ENCODE data around the gene ODAD3.
"Not testable (repeated sequence)": the region's sequence is repeated elsewhere in the genome, so short reads cannot be mapped to it uniquely, and the experiment has no call there.

The ODAD3 gene

DNA sequence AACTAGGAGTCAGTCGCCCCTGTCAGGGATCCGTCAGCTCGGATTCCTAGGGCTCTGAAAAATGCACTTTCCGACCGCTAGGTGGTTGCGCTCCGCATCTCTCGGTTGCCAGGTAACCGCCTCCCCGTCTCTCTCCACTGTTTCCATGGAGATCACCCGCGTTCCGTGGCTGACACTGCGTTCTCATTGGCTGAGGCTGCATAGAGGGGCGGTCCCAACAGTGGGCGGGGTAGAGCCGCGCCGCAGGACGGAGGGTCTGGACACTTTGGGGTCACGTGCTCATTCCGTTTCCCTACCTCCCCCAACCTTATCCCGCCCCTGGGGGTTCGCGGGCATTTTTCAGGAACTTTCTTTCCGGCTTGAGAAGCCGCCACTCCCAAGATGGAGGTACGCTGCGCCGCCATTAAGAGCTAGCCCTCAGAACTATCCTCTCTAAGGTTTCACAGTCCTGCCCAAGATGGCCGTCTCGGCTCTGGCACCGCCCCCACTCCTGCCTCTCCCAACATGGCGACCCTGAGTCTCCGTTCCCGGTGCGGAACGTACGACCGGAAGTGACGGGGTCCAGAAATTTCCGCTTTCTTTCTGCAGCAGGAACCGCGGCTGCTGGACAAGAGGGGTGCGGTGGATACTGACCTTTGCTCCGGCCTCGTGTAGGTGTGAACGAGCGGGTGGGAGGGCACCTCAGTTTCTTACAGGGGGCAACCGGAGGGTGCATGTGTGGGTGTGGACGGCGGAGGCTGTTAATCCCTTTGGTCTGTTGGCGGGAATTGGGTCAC is at the start of gene ODAD3, which contains the start of gene PRKCSH:
TSS of gene ODAD3 (minus strand) at position 65 of the 776 bp plus-strand sequence. CDS start 105 bp downstream, outside the sequence.
TSS of gene PRKCSH (plus strand) at position 579 of the 776 bp plus-strand sequence. CDS start 483 bp downstream, outside the sequence.
- ATAC-seq (replicated peaks) (peak; percentile 93 to 94), DNase-seq (peak; percentile 100)
- Mint-ChIP-seq H3K9me3 (no peaks in the 10 kb centered on the region), H3K4me3 (peak within 1 kb of the TSS; percentile 99), H3K4me1 (peaks cover 19 to 36% of the 10 kb centered on the region in 2 donors), H3K27ac (peak within 1 kb of the TSS; percentile 99), H3K27me3 (no peaks in the 10 kb centered on the region), H3K36me3 (peaks cover 28 to 32% of the 10 kb centered on the region in 2 donors)

DNA sequence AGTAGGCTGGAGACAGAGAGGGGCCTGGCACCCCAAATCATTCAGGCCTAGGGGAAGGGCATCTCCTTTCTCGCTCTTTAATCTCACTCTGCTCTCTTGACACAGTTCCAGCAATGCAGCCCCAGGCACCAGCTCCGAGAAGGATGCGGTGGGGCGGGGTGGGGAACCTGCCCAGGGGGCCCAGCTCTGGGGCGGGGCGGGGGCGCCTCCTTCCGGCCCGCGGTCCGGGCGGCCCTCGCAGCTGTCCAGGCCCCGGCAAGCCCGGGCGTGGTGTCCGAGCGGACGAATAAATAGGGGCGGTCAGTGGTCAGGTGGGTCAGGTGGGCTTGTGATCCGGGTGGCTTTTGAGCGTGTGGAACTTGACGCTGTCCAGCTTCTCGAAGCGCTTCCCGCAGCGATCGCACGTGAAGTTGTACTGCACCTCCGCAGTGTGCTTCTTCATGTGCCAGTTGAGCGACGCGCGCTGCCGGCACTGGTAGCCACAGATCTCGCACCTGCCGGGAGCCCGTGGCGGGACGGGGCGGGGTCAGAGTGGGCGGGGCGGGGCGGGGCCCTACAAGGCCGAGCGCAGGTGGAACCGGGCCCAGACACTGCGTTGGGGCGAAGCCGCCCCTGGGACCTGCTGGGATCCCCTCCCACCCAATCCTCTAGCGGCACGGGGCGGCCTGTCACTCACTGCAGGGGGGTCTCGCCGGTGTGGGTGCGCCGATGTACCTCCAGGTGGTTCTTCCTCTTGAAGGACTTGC is 48.6 kb upstream of the ODAD3 start:
- Mint-ChIP-seq H3K27ac (peak overlapping the region; percentile 51), H3K27me3 (peaks cover 31 to 37% of the 10 kb centered on the region in 2 donors), H3K9me3 (peaks cover 0 to 1% of the 10 kb centered on the region in 2 donors), H3K4me3 (no peak overlapping the region), H3K4me1 (peaks cover 18 to 30% of the 10 kb centered on the region in 2 donors), H3K36me3 (peaks cover 28 to 29% of the 10 kb centered on the region in 2 donors)
- DNase-seq = no peak
- no peak for ATAC-seq (replicated peaks)

DNA sequence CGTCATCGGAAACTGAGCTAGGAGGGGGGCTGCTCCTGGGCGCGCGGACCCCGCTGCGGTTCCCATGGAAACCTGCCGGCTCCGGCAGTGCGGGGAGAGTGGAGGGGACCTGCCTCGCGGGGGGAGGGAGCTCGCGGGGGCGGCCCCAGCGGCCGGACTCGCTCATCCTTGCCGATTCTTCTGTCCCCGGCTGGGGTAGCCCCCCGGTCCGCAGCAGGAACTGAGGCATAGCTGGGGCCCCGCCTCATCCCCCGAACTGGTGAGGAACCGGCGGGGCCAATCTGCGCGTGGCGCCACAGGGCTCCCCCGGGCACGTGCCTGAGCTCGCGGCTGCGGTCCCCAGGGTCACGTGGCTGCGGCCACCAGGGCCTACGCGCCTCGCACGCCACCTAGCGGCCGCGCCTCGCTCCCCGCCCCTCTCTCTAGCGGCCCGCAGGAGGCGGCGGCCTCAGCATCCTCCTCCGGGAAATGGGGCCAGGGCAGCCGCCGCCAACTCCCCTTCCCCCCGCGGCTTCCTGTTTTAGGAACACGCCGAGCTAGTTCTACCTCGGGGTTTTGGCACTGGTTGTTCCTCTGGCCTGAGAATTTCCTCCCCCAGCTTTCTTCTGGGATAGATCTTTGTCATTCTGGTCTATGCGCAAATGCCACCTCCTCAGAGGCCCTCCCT is 47.6 kb upstream of the ODAD3 start:
- DNase-seq (peak; percentile 83), ATAC-seq (replicated peaks) (peak; percentile 83 to 89)
- Mint-ChIP-seq H3K27me3 (peaks cover 34 to 47% of the 10 kb centered on the region in 2 donors), H3K4me1 (peaks cover 19 to 34% of the 10 kb centered on the region in 2 donors), H3K27ac (peak overlapping the region; percentile 91), H3K4me3 (peak overlapping the region; percentile 82 to 84), H3K9me3 (peaks cover 0 to 1% of the 10 kb centered on the region in 2 donors), H3K36me3 (peaks cover 25 to 26% of the 10 kb centered on the region in 2 donors)

DNA sequence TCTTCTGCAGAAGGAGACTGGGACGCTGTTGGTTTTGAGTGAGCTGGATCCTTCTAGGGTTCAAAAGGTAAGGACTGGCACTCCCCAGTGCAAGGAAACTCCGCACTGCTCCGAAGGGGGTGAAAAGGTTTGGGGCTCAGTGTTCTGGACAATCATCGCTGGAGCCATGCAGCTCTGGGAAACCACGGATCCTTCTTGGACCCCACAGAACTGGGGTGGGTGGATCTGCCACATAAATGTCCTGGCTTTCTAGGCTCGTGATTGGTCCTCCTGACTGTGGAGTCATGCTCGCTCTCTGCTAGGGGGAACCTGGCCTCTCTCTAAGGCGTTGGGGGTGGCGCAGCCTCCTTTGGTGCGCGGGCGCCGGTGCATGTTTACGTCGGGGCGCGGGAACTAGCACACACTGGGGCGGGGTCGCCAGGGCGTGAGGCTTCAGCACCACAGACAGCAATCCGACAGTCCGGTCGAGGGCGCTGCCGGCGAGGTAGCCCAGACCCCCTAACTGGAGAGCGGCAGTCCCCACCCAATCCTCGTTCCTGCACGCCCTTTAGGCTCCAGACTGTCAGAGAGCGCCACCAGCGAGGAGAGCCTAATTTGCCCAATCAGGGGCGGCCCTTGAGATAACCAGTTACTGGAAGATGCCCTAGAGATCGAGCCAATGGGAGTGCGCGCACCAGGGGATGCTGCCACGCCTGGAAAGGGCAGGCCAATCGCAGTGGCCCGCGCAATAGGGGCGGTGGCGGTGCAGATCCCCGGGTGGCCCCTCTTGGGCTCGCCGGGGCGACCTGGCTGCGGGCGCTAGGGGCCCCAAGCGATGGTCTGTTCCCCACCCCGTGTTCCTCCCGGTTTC is 46.8 kb upstream of the ODAD3 start:
- DNase-seq (peak; percentile 71), ATAC-seq (replicated peaks) (peak; percentile 84 to 86)
- Mint-ChIP-seq H3K4me1 (peaks cover 19 to 34% of the 10 kb centered on the region in 2 donors), H3K36me3 (peaks cover 18 to 20% of the 10 kb centered on the region in 2 donors), H3K4me3 (peak overlapping the region; percentile 82 to 84), H3K27ac (peak overlapping the region; percentile 91), H3K9me3 (peaks cover 0 to 1% of the 10 kb centered on the region in 2 donors), H3K27me3 (peaks cover 34 to 54% of the 10 kb centered on the region in 2 donors)

DNA sequence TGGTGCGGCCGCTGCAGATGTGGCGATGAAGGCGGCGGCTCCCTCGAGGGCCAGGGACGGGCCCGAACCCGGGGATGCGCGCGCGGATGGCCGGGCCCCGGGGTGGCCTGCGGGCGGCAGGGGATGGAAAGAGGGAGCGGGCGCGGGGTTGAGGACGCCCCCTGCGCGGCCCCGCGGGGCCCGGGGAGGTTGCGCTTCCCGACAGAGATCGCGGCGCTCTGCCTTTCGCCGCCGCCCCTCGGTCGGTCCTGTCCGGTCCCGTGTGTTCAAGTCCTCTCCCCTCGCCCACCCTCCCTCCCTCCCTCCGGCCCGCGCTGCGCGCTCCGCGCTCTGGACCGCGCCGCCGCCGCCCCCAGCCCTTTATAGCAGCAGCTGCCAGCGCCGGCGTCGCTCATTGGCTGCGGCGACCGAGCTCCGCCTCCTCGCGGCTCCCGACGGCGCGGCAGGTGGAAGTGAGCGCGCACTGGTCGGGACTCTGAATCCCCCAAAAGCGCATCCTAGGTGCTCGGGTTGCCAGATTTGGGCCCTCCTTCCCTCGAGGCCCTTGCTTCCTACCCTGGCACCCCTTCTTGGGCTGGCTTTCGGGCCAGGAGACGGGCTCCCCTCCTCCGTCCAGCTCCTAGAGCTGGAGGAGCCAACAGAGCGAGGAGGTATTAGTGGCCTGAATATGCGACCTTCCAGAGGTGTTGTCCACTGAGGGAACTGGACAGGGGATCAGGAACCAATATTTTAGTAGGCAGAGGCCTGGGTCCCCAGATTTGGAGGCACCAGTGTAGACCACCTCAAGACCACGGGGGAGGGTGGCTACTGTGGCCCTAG is 46.0 kb upstream of the ODAD3 start, which contains the start of gene ELAVL3:
TSS of gene ELAVL3 (minus strand) at position 332 of the 819 bp plus-strand sequence. CDS start 438 bp downstream, outside the sequence.
- peaks cover 34 to 60% of the 10 kb centered on the region in 2 donors for H3K27me3 Mint-ChIP-seq
- peak within 1 kb of the TSS; percentile 71 for H3K27ac Mint-ChIP-seq
- no peak for DNase-seq
- H3K36me3 Mint-ChIP-seq = peaks cover 17 to 18% of the 10 kb centered on the region in 2 donors
- peaks cover 0 to 1% of the 10 kb centered on the region in 2 donors for H3K9me3 Mint-ChIP-seq
- peak within 1 kb of the TSS; percentile 82 to 84 for H3K4me3 Mint-ChIP-seq
- ATAC-seq (replicated peaks) = no peak
- H3K4me1 Mint-ChIP-seq = peaks cover 19 to 34% of the 10 kb centered on the region in 2 donors

DNA sequence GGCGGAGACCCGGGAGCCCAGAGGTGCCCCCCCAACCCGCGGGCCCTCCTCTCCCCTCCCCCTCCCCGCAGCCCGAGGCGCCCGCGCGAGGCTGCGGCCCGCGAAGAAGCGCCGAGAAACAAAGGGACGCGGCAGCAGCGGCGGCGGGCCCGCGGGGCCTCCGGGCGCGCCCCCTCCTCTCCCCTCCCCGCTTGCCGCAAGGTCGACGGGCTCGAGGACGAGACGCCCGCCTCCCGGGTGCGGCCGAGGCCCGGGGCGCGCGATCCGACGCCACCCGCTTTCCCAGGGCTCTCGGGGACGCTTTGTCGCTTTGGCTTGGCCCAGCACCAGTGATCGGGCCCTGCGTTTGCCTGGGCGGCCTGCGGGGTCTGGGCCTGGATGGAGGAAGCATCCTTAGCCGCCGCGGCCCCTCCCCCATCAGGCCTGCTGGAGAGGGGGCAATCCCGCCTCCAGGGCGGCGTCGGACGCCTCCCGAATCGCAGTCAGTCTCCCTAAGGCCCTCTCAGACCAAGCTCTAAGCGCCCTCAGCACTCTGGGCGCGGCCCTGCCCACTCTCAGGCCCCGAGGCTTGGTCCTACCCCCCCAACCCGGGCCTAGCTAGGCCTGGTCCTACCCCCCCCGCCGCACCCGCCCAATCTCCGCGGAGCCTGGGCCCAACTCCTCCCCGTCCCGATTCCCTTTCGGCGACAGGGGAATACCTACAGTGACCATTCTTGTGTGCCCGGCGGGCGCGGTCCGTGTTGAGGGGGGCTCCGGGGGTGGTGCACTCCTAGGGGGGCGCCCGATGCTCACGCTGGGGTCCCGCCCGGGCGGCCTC is 45.2 kb upstream of the ODAD3 start:
- H3K36me3 Mint-ChIP-seq = peaks cover 10 to 15% of the 10 kb centered on the region in 2 donors
- no peak overlapping the region for H3K4me3 Mint-ChIP-seq
- ATAC-seq (replicated peaks) (no peak), DNase-seq (no peak)
- H3K27me3 Mint-ChIP-seq = peaks cover 31 to 62% of the 10 kb centered on the region in 2 donors
- H3K9me3 Mint-ChIP-seq = peaks cover 0 to 1% of the 10 kb centered on the region in 2 donors
- no peak overlapping the region for H3K27ac Mint-ChIP-seq
- peaks cover 19 to 34% of the 10 kb centered on the region in 2 donors for H3K4me1 Mint-ChIP-seq

DNA sequence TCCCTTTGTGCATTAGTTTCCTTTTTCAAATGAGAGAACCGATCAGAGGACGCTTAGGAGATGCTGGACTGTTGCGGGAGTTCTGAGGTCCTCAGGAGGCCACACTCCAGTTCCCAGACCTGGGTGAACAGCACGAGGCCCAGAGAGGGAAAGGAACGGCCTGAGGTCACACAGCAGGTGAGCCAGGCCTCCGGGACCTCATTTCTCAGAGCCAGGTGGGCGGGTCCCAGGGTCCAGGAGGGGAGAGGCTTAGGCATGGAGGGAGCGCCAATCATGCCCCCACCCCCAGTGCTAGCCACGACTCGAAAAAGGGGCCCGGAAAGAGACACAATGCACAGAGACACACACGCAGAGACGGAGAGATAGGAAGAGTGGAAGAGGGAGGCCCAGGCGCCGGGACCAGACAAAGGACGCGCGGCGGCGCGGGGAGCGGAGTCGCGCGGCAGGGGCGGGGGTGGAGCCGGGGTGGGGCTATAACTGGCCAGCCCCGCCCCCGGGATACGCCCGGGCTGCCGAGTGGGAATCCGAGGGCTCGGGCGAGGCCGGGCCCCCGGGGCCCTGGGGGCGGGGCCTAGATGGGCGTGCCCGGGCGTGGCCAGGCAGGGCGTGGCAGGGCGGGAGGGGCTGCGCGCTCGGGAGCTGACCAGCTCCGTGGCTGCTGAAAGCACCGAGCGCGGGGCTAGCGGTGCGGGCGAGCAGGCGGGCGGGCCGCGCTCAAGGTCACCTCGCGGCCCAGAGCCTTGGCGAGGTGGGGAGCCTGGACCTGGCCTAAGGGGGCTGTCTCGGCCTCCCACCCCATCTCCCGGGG is 44.4 kb upstream of the ODAD3 start:
- H3K27me3 Mint-ChIP-seq = peaks cover 30 to 62% of the 10 kb centered on the region in 2 donors
- H3K9me3 Mint-ChIP-seq = peaks cover 0 to 1% of the 10 kb centered on the region in 2 donors
- H3K4me3 Mint-ChIP-seq = peak overlapping the region; percentile 39 to 43
- peaks cover 19 to 34% of the 10 kb centered on the region in 2 donors for H3K4me1 Mint-ChIP-seq
- H3K36me3 Mint-ChIP-seq = peaks cover 4 to 11% of the 10 kb centered on the region in 2 donors
- no peak overlapping the region for H3K27ac Mint-ChIP-seq
- DNase-seq (no peak), ATAC-seq (replicated peaks) (no peak)

DNA sequence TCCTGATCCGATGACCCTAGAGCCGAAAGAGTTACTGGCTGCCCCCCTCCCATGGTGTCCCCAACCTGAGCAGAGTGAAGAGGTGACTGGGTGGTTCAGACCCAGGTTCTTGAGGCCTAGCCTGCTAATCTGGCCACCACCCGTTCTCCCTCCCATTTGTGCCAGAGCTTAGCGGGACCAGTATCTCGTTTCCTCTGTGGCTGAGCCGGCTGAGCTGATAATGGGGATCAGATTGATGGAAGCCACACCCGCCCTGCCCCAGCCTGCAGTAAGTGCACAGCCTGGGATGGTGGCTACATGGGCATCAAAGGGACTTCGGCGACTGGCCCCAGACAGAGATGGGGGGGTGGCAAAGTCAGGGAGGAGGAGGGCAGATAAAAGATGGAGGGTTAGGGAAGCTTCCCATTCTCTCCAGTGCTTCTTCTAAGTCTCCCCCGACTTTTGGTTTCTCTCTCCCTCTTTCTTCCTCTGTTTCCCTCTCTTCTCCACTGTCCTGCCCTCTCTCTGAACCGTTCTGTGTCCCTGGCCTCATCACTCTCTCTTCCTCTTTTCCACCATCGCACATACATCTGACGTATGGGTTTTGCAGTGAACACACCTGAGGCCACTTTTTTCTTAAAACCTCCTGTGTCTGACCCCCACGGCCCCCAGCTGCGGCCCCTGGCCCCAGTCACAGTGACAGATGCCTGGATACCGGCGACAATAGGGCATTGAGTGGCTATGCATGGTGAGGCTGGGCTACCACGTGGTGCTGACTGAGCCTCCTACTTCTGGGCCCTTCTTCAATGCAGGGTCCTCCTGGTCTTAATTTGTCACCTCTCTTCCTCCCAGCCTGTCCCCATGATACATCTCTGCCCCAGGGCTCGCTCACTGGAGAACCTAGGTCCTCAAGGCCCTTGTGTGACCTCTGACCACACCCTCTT is 43.5 kb upstream of the ODAD3 start:
- Mint-ChIP-seq H3K9me3 (peaks cover 0 to 1% of the 10 kb centered on the region in 2 donors), H3K4me3 (no peak overlapping the region), H3K27ac (no peak overlapping the region), H3K36me3 (peaks cover 0 to 7% of the 10 kb centered on the region in 2 donors), H3K27me3 (peaks cover 30 to 62% of the 10 kb centered on the region in 2 donors), H3K4me1 (peaks cover 19 to 34% of the 10 kb centered on the region in 2 donors)
- no peak for DNase-seq
- ATAC-seq (replicated peaks) = no peak

DNA sequence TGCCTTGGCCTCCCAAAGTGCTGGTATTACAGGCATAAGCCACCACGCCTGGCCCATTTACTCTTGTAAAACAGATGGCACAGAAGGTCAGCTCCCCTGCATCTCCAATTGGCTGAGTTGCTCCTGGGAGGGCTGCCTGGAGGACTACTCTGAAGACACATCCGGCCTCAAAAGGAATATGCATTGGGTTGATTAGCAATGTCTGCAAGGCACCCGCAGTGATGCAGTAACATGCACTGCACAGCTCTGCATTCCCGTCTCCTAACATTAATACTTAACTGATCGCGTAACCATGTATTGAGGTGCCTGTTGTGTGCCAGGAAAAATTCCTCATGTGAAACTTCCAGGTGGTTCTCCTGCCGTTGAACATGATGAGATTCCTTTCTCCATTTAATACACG is 40.9 kb upstream of the ODAD3 start:
- H3K27ac Mint-ChIP-seq = no peak overlapping the region
- H3K4me1 Mint-ChIP-seq = peaks cover 8 to 12% of the 10 kb centered on the region in 2 donors
- no peaks in the 10 kb centered on the region for H3K9me3 Mint-ChIP-seq
- H3K36me3 Mint-ChIP-seq = peaks cover 0 to 3% of the 10 kb centered on the region in 2 donors
- peaks cover 16 to 53% of the 10 kb centered on the region in 2 donors for H3K27me3 Mint-ChIP-seq
- ATAC-seq (replicated peaks) (no peak), DNase-seq (no peak)
- H3K4me3 Mint-ChIP-seq = no peak overlapping the region

DNA sequence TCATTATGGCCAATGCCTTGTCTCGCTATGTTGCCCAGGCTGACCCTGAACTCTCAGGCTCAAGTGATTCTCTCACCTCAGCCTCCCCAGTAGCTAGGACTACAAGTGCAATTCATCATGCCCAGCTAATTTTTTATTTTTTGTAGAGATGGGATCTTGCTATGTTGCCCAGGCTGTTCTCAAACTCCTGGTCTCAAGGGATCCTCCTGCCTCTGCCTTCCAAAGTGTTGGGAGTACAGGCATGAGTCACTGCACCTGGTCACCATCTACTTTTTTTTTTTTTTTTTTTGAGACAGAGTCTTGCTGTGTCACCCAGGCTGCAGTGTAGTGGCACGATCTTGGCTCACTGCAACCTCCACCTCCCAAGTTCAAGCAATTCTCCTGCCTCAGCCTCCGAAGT is 40.4 kb upstream of the ODAD3 start:
- peaks cover 8 to 12% of the 10 kb centered on the region in 2 donors for H3K4me1 Mint-ChIP-seq
- peaks cover 16 to 51% of the 10 kb centered on the region in 2 donors for H3K27me3 Mint-ChIP-seq
- H3K27ac Mint-ChIP-seq; DNase-seq; ATAC-seq (replicated peaks); H3K4me3 Mint-ChIP-seq; H3K9me3 Mint-ChIP-seq; H3K36me3 Mint-ChIP-seq: not testable (repeated sequence)

Data from stimulated activated naive B cell treated with anti-CD40 and anti-IgM and Interleukin-4, amounts not matched to agents 10 μg/mL and 1 μg/mL and 100 μg/mL, for 72 hours (primary cell).